PC-9 (cell line): ENCODE measurements around the gene MPHOSPH6.

Experiments used
- CTCF ChIP-seq: fragments of 200-600 bp; sonication (generic); conservative IDR thresholded peaks from 2 replicates; pipeline ENCODE4 v1.6.1; 2017; ENCODE audit warnings: mixed run types, antibody characterized with exemption, mild to moderate bottlenecking, moderate library complexity
- EZH2 ChIP-seq: fragments of 200-600 bp; sonication (generic); IDR thresholded peaks from 2 replicates; pipeline ENCODE4 v1.8.0; 2017; ENCODE audit warnings: antibody characterized with exemption, low read depth

- no peak for TF ChIP-seq CTCF
- TF ChIP-seq EZH2, result no peak
Observed at GRCh38 chr16:82197540-82198240, 27.7 kb upstream of the MPHOSPH6 start.
